Measurements from ENCODE around the gene RBMS1.

The RBMS1 gene

GRCh38 chr2:160464017-160464416 lies 29.6 kb downstream of the RBMS1 start:
- Histone ChIP-seq H3F3A (ENCODE audit: low read depth) (no peaks in the 10 kb centered on the region), H3K4me2 (ENCODE audit: low read depth, low read length, poor library complexity, severe bottlenecking) (no peak overlapping the region), H3K4me3 (ENCODE audit: low read length, poor library complexity, severe bottlenecking) (no peak overlapping the region), H3K9me2 (replicated peaks; ENCODE audit: low read depth, low read length) (no peaks in the 10 kb centered on the region), H3K9me3 (ENCODE audit: insufficient read depth, low read depth, low read length) (no peaks in the 10 kb centered on the region), H2AFZ (ENCODE audit: low read length) (no peak overlapping the region), H3K9ac (ENCODE audit: low read depth, low read length, poor library complexity, severe bottlenecking) (no peak overlapping the region), H4K20me1 (ENCODE audit: insufficient read depth, low read length, poor library complexity, severe bottlenecking) (no peaks in the 10 kb centered on the region), H3K36me3 (ENCODE audit: insufficient read depth, low read length) (no peaks in the 10 kb centered on the region), H3K4me1 (ENCODE audit: insufficient read depth, low read length, poor library complexity, severe bottlenecking) (no peaks in the 10 kb centered on the region), H3K27me3 (ENCODE audit: insufficient read depth, low read length, poor library complexity, severe bottlenecking) (no peaks in the 10 kb centered on the region), H3K79me2 (ENCODE audit: insufficient read depth, low read length) (peaks cover 40% of the 10 kb centered on the region)
- TF ChIP-seq EZH2phosphoT487 (IDR thresholded peaks at IDR 0.05; ENCODE audit: borderline replicate concordance) (no peak), CTCF (conservative IDR thresholded peaks at IDR 0.05; ENCODE audit: low read length) (no peak)

GRCh38 chr2:160463245-160463644 lies 30.4 kb downstream of the RBMS1 start:
- TF ChIP-seq EZH2phosphoT487 (IDR thresholded peaks at IDR 0.05; ENCODE audit: borderline replicate concordance) (no peak), CTCF (conservative IDR thresholded peaks at IDR 0.05; ENCODE audit: low read length) (no peak)
- H3K36me3 ChIP-seq (ENCODE audit: insufficient read depth, low read length): no peaks in the 10 kb centered on the region
- no peaks in the 10 kb centered on the region for H3K27me3 ChIP-seq (ENCODE audit: insufficient read depth, low read length, poor library complexity, severe bottlenecking)
- H3K9ac ChIP-seq (ENCODE audit: low read depth, low read length, poor library complexity, severe bottlenecking): no peak overlapping the region
- no peaks in the 10 kb centered on the region for H3F3A ChIP-seq (ENCODE audit: low read depth)
- H3K9me3 ChIP-seq (ENCODE audit: insufficient read depth, low read depth, low read length): no peaks in the 10 kb centered on the region
- H3K4me3 ChIP-seq (ENCODE audit: low read length, poor library complexity, severe bottlenecking): no peak overlapping the region
- H2AFZ ChIP-seq (ENCODE audit: low read length): no peak overlapping the region
- H3K79me2 ChIP-seq (ENCODE audit: insufficient read depth, low read length): peaks cover 37% of the 10 kb centered on the region
- H4K20me1 ChIP-seq (ENCODE audit: insufficient read depth, low read length, poor library complexity, severe bottlenecking): no peaks in the 10 kb centered on the region
- H3K4me2 ChIP-seq (ENCODE audit: low read depth, low read length, poor library complexity, severe bottlenecking): no peak overlapping the region
- peaks cover 2% of the 10 kb centered on the region for H3K4me1 ChIP-seq (ENCODE audit: insufficient read depth, low read length, poor library complexity, severe bottlenecking)
- no peaks in the 10 kb centered on the region for H3K9me2 ChIP-seq (replicated peaks; ENCODE audit: low read depth, low read length)

DNA sequence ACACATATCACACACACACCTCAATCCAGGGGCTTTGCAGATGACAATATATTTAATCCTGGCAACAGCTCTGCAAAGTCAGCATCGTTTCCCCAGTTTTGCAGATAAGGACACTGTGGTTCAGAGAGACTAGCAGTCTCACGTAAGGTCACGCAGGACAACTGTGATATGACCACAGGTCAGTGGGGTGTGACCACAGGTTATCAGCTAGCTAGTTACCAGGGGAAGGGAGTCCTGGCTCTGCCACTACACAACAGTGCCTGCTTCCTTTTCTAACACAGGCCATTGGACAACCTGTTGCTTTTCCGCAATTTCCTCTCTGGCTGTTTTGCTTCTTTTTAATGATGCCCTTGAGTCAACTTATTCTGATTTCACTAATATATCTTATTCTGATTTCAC lies 33.3 kb downstream of the RBMS1 start:
- H3K9me3 ChIP-seq (ENCODE audit: insufficient read depth, low read depth, low read length): no peaks in the 10 kb centered on the region
- no peak overlapping the region for H3K4me2 ChIP-seq (ENCODE audit: low read depth, low read length, poor library complexity, severe bottlenecking)
- no peaks in the 10 kb centered on the region for H3K27me3 ChIP-seq (ENCODE audit: insufficient read depth, low read length, poor library complexity, severe bottlenecking)
- peaks cover 7% of the 10 kb centered on the region for H3K4me1 ChIP-seq (ENCODE audit: insufficient read depth, low read length, poor library complexity, severe bottlenecking)
- no peak overlapping the region for H3K9ac ChIP-seq (ENCODE audit: low read depth, low read length, poor library complexity, severe bottlenecking)
- H4K20me1 ChIP-seq (ENCODE audit: insufficient read depth, low read length, poor library complexity, severe bottlenecking): no peaks in the 10 kb centered on the region
- no peaks in the 10 kb centered on the region for H3K9me2 ChIP-seq (replicated peaks; ENCODE audit: low read depth, low read length)
- H3K79me2 ChIP-seq (ENCODE audit: insufficient read depth, low read length): peaks cover 22% of the 10 kb centered on the region
- H3K4me3 ChIP-seq (ENCODE audit: low read length, poor library complexity, severe bottlenecking): no peak overlapping the region
- no peaks in the 10 kb centered on the region for H3K36me3 ChIP-seq (ENCODE audit: insufficient read depth, low read length)
- no peaks in the 10 kb centered on the region; the same call in 1 of the 2 replicates for H3F3A ChIP-seq (ENCODE audit: low read depth)
- TF ChIP-seq CTCF (conservative IDR thresholded peaks at IDR 0.05; ENCODE audit: low read length): no peak
- TF ChIP-seq EZH2phosphoT487 (IDR thresholded peaks at IDR 0.05; ENCODE audit: borderline replicate concordance): no peak
- H2AFZ ChIP-seq (ENCODE audit: low read length): no peak overlapping the region
